ENCODE measurements around the gene ASL.
"Not testable (repeated sequence)": the region's sequence is repeated elsewhere in the genome, so short reads cannot be mapped to it uniquely, and the experiment has no call there.

Gene ASL

GRCh38 chr7:66075590-66076461 is at the start of gene ASL:
ASL (plus strand) TSS chr7:66075819; CDS start chr7:66076082, 263 bp downstream.
- peak; percentile 100 for DNase-seq (ENCODE audit: low spot score)

GRCh38 chr7:66028342-66028741 is 47.3 kb upstream of the ASL start:
- DNase-seq (ENCODE audit: low spot score): not testable (repeated sequence)

- no peak for DNase-seq (ENCODE audit: low spot score)
Observed at GRCh38 chr7:66033471-66034385, 41.9 kb upstream of the ASL start.

- DNase-seq (ENCODE audit: low spot score): not testable (repeated sequence)
Observed at GRCh38 chr7:66034436-66035010, 41.1 kb upstream of the ASL start.

GRCh38 chr7:66036382-66036781 is 39.2 kb upstream of the ASL start:
- DNase-seq (ENCODE audit: low spot score): no peak

- DNase-seq (ENCODE audit: low spot score): no peak
Observed at GRCh38 chr7:66036788-66037187, 38.8 kb upstream of the ASL start.

GRCh38 chr7:66039094-66039670 is 36.4 kb upstream of the ASL start:
- no peak for DNase-seq (ENCODE audit: low spot score)

GRCh38 chr7:66043681-66044497 is 31.7 kb upstream of the ASL start:
- no peak for DNase-seq (ENCODE audit: low spot score)

- not testable (repeated sequence) for DNase-seq (ENCODE audit: low spot score)
Observed at GRCh38 chr7:66044498-66044854, 31.1 kb upstream of the ASL start.

GRCh38 chr7:66047426-66047825 is 28.2 kb upstream of the ASL start:
- DNase-seq (ENCODE audit: low spot score): no peak

GRCh38 chr7:66049886-66050285 is 25.7 kb upstream of the ASL start:
- not testable (repeated sequence) for DNase-seq (ENCODE audit: low spot score)

GRCh38 chr7:66050337-66050957 is 25.2 kb upstream of the ASL start:
- no peak for DNase-seq (ENCODE audit: low spot score)

- no peak for DNase-seq (ENCODE audit: low spot score)
Observed at GRCh38 chr7:66050990-66051448, 24.6 kb upstream of the ASL start.

- no peak for DNase-seq (ENCODE audit: low spot score)
Observed at GRCh38 chr7:66052447-66052846, 23.2 kb upstream of the ASL start.

- DNase-seq (ENCODE audit: low spot score): no peak
Observed at GRCh38 chr7:66054063-66054462, 21.6 kb upstream of the ASL start.

GRCh38 chr7:66055321-66055956 is 20.2 kb upstream of the ASL start:
- no peak for DNase-seq (ENCODE audit: low spot score)

- DNase-seq (ENCODE audit: low spot score): no peak
Observed at GRCh38 chr7:66060796-66061195, 14.8 kb upstream of the ASL start.

GRCh38 chr7:66069732-66070131 is 5.9 kb upstream of the ASL start:
- DNase-seq (ENCODE audit: low spot score): no peak

- DNase-seq (ENCODE audit: low spot score): no peak
Observed at GRCh38 chr7:66070222-66070621, 5.4 kb upstream of the ASL start.

- not testable (repeated sequence) for DNase-seq (ENCODE audit: low spot score)
Observed at GRCh38 chr7:66072208-66072607, 3.4 kb upstream of the ASL start.
